HepG2 (cell line): Measurements from ENCODE around the gene HOXA10. TPM values are rescaled to one million over a fixed set of nuclear protein-coding genes. Genes with fewer than 3 reads are reported as not detected.

ENCODE experiments used
- ATAC-seq: fragments of 200-7000 bp; cut with Tn5 transposase; 3 replicates; pipeline ENCODE4 v1.9.1; 2020; ENCODE audit warnings: mild to moderate bottlenecking, moderate library complexity
- BruUV-seq: library from RNA; stranded (reverse); fragments of 400-500 nt; replicated peaks from 2 replicates; lab custom pipeline; 2021; lab: Mats Ljungman, UMichigan
- CTCF ChIA-PET: fragments of 300-600 bp; formaldehyde crosslinking; extraction: SDS; loops from one replicate; lab custom pipeline; 2021; ENCODE audit warnings: low total read pairs, inconsistent platforms, low intra/inter-chr PET ratio; lab: Yijun Ruan, JAX
- POLR2A ChIA-PET: fragments of 350-600 bp; sonication (Branson Sonifier 250); formaldehyde crosslinking; loops from one replicate; lab custom pipeline; 2020; ENCODE audit warnings: antibody characterized with exemption, inconsistent platforms; lab: Yijun Ruan, JAX
- DNase-seq: peaks from one replicate; pipeline ENCODE4 v3.0.0-alpha.2; 2015; ENCODE audit warnings: low spot score
- FAIRE-seq: peaks from 3 replicates; lab custom pipeline; 2011; peaks lifted over from hg19 to GRCh38; lab: Jason Lieb, UNC
- H2AFZ ChIP-seq: one replicate; pipeline ENCODE4 v1.6.1; 2011; ENCODE audit warnings: low read length, inconsistent platforms
- H3K27ac ChIP-seq: fragments of 300-600 bp; 3 replicates; pipeline ENCODE4 v1.8.0; 2011; ENCODE audit warnings: mixed run types, mild to moderate bottlenecking, mixed read lengths, low read length, inconsistent platforms; ENCODE audit not compliant: insufficient read depth; ENCODE audit errors: extremely low read length
- H3K27me3 ChIP-seq, 2 experiments: fragments of 200-600 bp in 1 of 2; 2 replicates in 1 of 2; 3 replicates in 1 of 2; pipeline versions ENCODE4 v1.6.0 to v1.8.0; 2011; ENCODE audit warnings: low read length in 2 of 2, mild to moderate bottlenecking in 2 of 2, moderate library complexity in 2 of 2, inconsistent platforms in 1 of 2; ENCODE audit not compliant: insufficient read depth in 2 of 2, control insufficient read depth in 1 of 2
- H3K36me3 ChIP-seq, 2 experiments: fragments of 200-600 bp in 1 of 2; replicated peaks in 1 of 2; 2 replicates in 1 of 2; 3 replicates in 1 of 2; pipeline versions ENCODE4 v1.5.1 to v1.8.0; 2011; ENCODE audit warnings: low read length in 2 of 2, inconsistent platforms in 1 of 2; ENCODE audit not compliant: insufficient read depth in 2 of 2, control insufficient read depth in 1 of 2
- H3K4me1 ChIP-seq: 2 replicates; pipeline ENCODE4 v1.5.1; 2012; ENCODE audit warnings: low read length, inconsistent platforms; ENCODE audit not compliant: insufficient read depth
- H3K4me2 ChIP-seq: 2 replicates; pipeline ENCODE4 v1.6.0; 2011; ENCODE audit warnings: low read depth, low read length, inconsistent platforms
- H3K4me3 ChIP-seq, 3 experiments: fragments of 200-600 bp in 1 of 3; sonication (generic), shearing (Covaris generic) in 1 of 3; replicated peaks in 1 of 3; 2 replicates each; pipeline ENCODE4 v1.5.1; 2011 to 2016; ENCODE audit warnings: low read length in 3 of 3, inconsistent platforms in 2 of 3, low read depth in 2 of 3, mild to moderate bottlenecking in 2 of 3, control low read depth in 1 of 3, mixed read lengths in 1 of 3; ENCODE audit not compliant: insufficient read depth in 1 of 3
- H3K79me2 ChIP-seq: one replicate; pipeline ENCODE4 v1.6.1; 2011; ENCODE audit warnings: low read length, inconsistent platforms; ENCODE audit not compliant: insufficient read depth
- H3K9ac ChIP-seq: 2 replicates; pipeline ENCODE4 v1.6.0; 2011; ENCODE audit warnings: mild to moderate bottlenecking, low read depth, low read length, inconsistent platforms; ENCODE audit not compliant: insufficient read depth
- H3K9me3 ChIP-seq: 2 replicates; pipeline ENCODE4 v1.5.1; 2012; ENCODE audit warnings: mild to moderate bottlenecking, low read length
- H4K20me1 ChIP-seq: 2 replicates; pipeline ENCODE4 v1.6.0; 2011; ENCODE audit warnings: inconsistent platforms, mild to moderate bottlenecking, low read length, moderate library complexity; ENCODE audit not compliant: insufficient read depth
- ETV5 ChIP-seq: IDR thresholded peaks from 2 replicates; pipeline ENCODE4 v1.6.1; 2018; ENCODE audit warnings: missing biosample characterization, missing genetic modification reagents, inconsistent platforms, borderline replicate concordance
- MYC ChIP-seq: sonication (generic); formaldehyde crosslinking; IDR thresholded peaks from 2 replicates; pipeline ENCODE4 v1.9.0; 2021; ENCODE audit warnings: missing genetic modification reagents, borderline replicate concordance
- TRIM24 ChIP-seq: sonication (generic); formaldehyde crosslinking; IDR thresholded peaks from 2 replicates; pipeline ENCODE4 v1.8.0; 2022; ENCODE audit warnings: mild to moderate bottlenecking, missing genetic modification reagents
- WGBS: methylation state at CpG from one replicate; pipeline ENCODE4 v1.1.6; 2017; ENCODE audit warnings: low lambda C conversion rate; 5-methylcytosine and 5-hydroxymethylcytosine counted together
- in situ Hi-C: cut with HindIII; loops from 2 replicates; pipeline ENCODE4 v1.10.0; 2017; ENCODE audit warnings: low pct_unique_long_range_greater_than_20kb; ENCODE audit not compliant: extremely low pct_ligation_motif_present
- intact Hi-C: fragments of 100-400 bp; cut with micrococcal nuclease; formaldehyde crosslinking; loops from one replicate; pipeline ENCODE4 v1.10.0; 2022; ENCODE audit not compliant: unreplicated experiment
- polyA plus RNA-seq, 8 experiments: library from polyadenylated mRNA; depleted of rRNA in 3 of 8; stranded (reverse) in 7 of 8; unstranded in 1 of 8; fragments of >200 nt; fragmentation: Illumina TruSeq in 4 of 8; extraction: Trizol in 4 of 8; gene quantifications; 2 replicates each; pipeline versions ENCODE4 v1.2.1 to v1.2.3, GENCODE V29; 2011 to 2016; ENCODE audit warnings: low read depth in 4 of 8, missing spikeins in 1 of 8, mixed read lengths in 1 of 8; ENCODE audit not compliant: insufficient read depth in 1 of 8
- total RNA-seq, 5 experiments: library from RNA; depleted of rRNA; stranded (reverse); fragments of >200 nt; fragmentation: Illumina TruSeq; extraction: Trizol; gene quantifications; 2 replicates each; pipeline ENCODE4 v1.2.3, GENCODE V29; 2016; ENCODE audit warnings: low read depth in 1 of 5
- TF ChIP-seq, protein P1 (sequence below): IDR thresholded peaks from 2 replicates; pipeline ENCODE4 v1.6.1; 2016; ENCODE audit warnings: missing genetic modification reagents, missing compliant biosample characterization
- TF ChIP-seq, protein P2 (sequence below): sonication (generic); formaldehyde crosslinking; IDR thresholded peaks from 2 replicates; pipeline ENCODE4 v1.4.0; 2020; ENCODE audit warnings: mild to moderate bottlenecking, missing genetic modification reagents
- TF ChIP-seq, protein P3 (sequence below): sonication (generic); formaldehyde crosslinking; IDR thresholded peaks from 2 replicates; pipeline ENCODE4 v1.5.0; 2020; ENCODE audit warnings: mild to moderate bottlenecking, missing genetic modification reagents

Gene HOXA10
- total and polyA plus RNA-seq, 2 of the 13 experiments (the other 11 are each of a cell fraction or from before 2014, with no cell fraction given): not detected

DNA sequence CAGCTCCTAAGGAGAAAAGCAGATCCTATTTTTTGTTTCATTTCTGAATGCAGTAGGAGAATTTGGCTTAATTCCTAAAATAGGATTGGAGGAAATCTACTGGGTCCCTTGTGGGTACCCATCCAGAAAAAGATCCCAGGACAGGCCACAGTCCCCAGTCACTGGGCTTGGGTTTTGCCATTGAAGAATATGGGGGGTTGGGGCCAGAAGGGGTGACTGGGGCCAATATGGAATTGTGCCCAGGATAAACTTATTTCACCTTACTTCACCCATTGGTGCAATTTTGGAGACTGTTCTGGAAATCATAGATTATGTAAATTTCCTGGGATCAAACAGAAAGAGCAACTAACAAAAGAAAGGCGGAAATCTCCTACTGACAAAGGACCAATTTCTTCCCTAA is 35.6 kb downstream of the HOXA10 start:
- Histone ChIP-seq H3K27ac (no peak overlapping the region), H3K9me3 (no peaks in the 10 kb centered on the region), H3K4me3 (no peak overlapping the region), H4K20me1 (no peaks in the 10 kb centered on the region), H3K4me1 (peaks cover 45% of the 10 kb centered on the region), H3K27me3 (no peaks in the 10 kb centered on the region), H2AFZ (no peak overlapping the region), H3K4me2 (no peak overlapping the region), H3K36me3 (no peaks in the 10 kb centered on the region), H3K9ac (no peak overlapping the region)
- 100% methylated on average over 1 of the region's 1 CpG for WGBS
- intact Hi-C loops: no loop called here
- ChIA-PET CTCF (no interaction called here), POLR2A (no interaction called here)
- FAIRE-seq: no peak
- ATAC-seq: no peak
- DNase-seq: no peak
- in situ Hi-C loops: no loop called here
- no TSS peak for BruUV-seq
- TF ChIP-seq, protein P1, sequence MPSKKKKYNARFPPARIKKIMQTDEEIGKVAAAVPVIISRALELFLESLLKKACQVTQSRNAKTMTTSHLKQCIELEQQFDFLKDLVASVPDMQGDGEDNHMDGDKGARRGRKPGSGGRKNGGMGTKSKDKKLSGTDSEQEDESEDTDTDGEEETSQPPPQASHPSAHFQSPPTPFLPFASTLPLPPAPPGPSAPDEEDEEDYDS: no peak
- TF ChIP-seq ETV5 (CRISPR knock-in tag): no peak
- no peak for TF ChIP-seq TRIM24
- no peak for TF ChIP-seq MYC
- TF ChIP-seq, protein P2, sequence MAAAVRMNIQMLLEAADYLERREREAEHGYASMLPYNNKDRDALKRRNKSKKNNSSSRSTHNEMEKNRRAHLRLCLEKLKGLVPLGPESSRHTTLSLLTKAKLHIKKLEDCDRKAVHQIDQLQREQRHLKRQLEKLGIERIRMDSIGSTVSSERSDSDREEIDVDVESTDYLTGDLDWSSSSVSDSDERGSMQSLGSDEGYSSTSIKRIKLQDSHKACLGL (CRISPR knock-in tag): no peak
- TF ChIP-seq, protein P3, sequence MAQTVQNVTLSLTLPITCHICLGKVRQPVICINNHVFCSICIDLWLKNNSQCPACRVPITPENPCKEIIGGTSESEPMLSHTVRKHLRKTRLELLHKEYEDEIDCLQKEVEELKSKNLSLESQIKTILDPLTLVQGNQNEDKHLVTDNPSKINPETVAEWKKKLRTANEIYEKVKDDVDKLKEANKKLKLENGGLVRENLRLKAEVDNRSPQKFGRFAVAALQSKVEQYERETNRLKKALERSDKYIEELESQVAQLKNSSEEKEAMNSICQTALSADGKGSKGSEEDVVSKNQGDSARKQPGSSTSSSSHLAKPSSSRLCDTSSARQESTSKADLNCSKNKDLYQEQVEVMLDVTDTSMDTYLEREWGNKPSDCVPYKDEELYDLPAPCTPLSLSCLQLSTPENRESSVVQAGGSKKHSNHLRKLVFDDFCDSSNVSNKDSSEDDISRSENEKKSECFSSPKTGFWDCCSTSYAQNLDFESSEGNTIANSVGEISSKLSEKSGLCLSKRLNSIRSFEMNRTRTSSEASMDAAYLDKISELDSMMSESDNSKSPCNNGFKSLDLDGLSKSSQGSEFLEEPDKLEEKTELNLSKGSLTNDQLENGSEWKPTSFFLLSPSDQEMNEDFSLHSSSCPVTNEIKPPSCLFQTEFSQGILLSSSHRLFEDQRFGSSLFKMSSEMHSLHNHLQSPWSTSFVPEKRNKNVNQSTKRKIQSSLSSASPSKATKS (CRISPR knock-in tag): no peak
- TF ChIP-seq, all 625 proteins: peak for 0
- no peaks in the 10 kb centered on the region for H3K79me2 ChIP-seq
